Measurements from ENCODE around the gene NONO. TPM values are rescaled to one million over a fixed set of nuclear protein-coding genes. Genes with fewer than 3 reads are reported as not detected.
"Not testable (repeated sequence)": the region's sequence is repeated elsewhere in the genome, so short reads cannot be mapped to it uniquely, and the experiment has no call there.

NONO gene
- total RNA-seq, 2 donors from 2014 or later: 394 to 499 TPM

DNA sequence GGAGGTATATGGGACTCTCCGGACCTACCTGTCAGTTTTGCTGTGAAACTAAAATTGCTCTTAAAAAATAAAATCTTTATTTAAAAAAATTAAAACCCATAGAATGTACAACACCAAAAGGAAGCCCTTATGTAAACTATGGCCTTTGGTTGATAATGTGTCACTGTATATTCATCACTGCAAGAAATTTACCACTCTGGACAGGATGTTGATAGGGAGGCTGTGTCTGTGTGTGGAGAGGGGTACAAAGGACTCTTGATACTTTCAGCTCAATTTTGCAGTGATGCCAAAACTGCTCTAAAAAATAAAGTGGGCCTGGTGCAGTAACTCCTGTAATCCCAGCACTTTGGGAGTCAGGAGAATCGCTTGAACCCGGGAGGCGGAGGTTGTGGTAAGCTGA lies 26.6 kb upstream of the NONO start:
- ATAC-seq (replicated peaks): no peak
- H3K4me3 Mint-ChIP-seq: no peak overlapping the region

DNA sequence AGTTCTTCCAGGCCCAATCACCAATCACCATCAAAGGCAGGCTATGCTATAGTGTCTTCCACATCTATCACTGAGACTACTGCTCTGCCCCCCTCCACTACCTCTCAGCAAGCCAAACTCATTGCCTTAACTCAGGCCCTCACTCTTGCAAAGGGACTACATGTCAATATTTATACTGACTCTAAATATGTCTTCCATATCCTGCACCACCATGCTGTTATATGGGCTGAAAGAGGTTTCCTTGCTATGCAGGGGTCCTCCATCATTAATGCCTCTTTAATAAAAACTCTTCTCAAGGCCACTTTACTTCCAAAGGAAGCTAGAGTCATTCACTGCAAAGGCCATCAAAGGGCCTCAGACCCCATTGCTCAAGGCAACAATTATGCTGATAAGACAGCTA lies 14.8 kb upstream of the NONO start:
- H3K27me3 Mint-ChIP-seq; H3K27ac Mint-ChIP-seq; H3K36me3 Mint-ChIP-seq (ENCODE audit: low read depth); ATAC-seq (replicated peaks); H3K4me3 Mint-ChIP-seq; H3K9me3 Mint-ChIP-seq; H3K4me1 Mint-ChIP-seq: not testable (repeated sequence)

More for the DNA sequence above, 26.6 kb upstream of the NONO start:
- Mint-ChIP-seq H3K9me3 (no peaks in the 10 kb centered on the region), H3K36me3 (ENCODE audit: low read depth) (no peaks in the 10 kb centered on the region), H3K27me3 (no peaks in the 10 kb centered on the region), H3K4me1 (peaks cover 7% of the 10 kb centered on the region), H3K27ac (no peak overlapping the region)

DNA sequence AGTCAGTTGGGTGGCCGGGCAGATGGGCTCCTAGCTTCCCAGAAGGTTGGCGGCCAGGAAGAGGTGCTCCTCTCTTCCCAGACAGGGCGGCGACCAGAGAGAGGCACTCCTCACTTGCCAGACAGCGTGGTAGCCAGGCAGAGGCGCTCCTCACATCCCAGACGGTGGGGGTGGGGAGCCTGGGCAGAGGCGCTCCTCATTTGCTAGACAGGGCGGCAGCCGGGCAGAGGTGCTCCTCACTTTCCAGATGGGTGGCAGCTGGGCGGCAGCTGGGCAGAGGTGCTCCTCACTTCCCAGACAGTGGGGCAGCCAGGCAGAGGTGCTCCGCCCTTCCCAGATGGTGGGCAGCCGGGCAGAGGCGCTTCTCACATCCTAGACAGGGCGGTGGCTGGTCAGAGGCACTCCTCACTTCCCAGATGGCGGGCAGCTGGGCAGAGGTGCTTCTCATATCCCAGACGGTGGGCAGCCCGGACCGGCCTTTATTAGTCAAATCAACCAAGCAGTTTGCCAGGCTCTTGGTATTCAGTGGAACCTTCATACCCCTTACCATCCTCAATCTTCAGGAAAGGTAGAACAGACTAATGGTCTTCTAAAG lies 13.5 kb upstream of the NONO start:
- Mint-ChIP-seq H3K4me3 (no peak overlapping the region), H3K27me3 (no peaks in the 10 kb centered on the region), H3K4me1 (no peaks in the 10 kb centered on the region), H3K36me3 (ENCODE audit: low read depth) (no peaks in the 10 kb centered on the region), H3K27ac (no peak overlapping the region), H3K9me3 (no peaks in the 10 kb centered on the region)
- no peak for ATAC-seq (replicated peaks)

DNA sequence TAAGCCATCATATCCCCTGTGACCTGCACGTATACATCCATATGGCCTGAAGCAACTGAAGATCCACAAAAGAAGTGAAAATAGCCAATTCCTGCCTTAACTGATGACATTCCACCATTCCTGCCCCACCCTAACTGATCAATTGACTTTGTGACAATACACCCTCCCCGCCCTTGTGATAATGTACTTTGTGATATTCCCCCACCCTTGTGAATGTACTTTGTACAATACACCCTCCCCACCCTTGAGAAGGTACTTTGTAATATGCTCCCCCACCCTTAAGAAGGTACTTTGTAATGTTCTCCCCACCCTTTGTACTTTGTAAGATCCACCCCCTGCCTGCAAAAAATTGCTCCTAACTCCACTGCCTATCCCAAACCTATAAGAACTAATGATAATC lies 11.1 kb upstream of the NONO start:
- H3K27ac Mint-ChIP-seq, H3K4me1 Mint-ChIP-seq: not testable (repeated sequence)

DNA sequence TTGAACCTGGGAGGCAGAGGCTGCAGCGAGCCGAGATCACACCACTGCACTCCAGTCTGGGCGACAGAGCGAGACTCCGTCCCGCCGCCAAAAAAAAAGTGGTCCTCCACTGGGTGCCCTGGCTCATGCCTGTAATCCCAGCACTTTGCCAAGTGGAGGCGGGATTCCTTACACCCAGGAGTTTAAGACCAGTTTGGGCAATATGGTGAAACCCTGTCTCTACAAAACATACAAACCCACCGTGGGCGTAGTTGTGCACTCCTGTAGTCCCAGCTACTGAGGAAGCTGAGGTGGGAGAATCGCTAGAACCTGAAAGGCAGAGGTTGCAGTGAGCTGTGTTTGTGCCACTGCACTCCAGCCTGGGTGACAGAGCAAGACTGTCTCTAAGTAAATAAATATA lies 2.1 kb upstream of the NONO start:
- H3K9me3 Mint-ChIP-seq; H3K4me1 Mint-ChIP-seq; H3K4me3 Mint-ChIP-seq; ATAC-seq (replicated peaks); H3K27me3 Mint-ChIP-seq; H3K27ac Mint-ChIP-seq: not testable (repeated sequence)
- H3K36me3 Mint-ChIP-seq (ENCODE audit: low read depth): peaks cover 34% of the 10 kb centered on the region

More for the DNA sequence above, 11.1 kb upstream of the NONO start:
- ATAC-seq (replicated peaks); H3K4me3 Mint-ChIP-seq; H3K9me3 Mint-ChIP-seq; H3K36me3 Mint-ChIP-seq (ENCODE audit: low read depth); H3K27me3 Mint-ChIP-seq: not testable (repeated sequence)

DNA sequence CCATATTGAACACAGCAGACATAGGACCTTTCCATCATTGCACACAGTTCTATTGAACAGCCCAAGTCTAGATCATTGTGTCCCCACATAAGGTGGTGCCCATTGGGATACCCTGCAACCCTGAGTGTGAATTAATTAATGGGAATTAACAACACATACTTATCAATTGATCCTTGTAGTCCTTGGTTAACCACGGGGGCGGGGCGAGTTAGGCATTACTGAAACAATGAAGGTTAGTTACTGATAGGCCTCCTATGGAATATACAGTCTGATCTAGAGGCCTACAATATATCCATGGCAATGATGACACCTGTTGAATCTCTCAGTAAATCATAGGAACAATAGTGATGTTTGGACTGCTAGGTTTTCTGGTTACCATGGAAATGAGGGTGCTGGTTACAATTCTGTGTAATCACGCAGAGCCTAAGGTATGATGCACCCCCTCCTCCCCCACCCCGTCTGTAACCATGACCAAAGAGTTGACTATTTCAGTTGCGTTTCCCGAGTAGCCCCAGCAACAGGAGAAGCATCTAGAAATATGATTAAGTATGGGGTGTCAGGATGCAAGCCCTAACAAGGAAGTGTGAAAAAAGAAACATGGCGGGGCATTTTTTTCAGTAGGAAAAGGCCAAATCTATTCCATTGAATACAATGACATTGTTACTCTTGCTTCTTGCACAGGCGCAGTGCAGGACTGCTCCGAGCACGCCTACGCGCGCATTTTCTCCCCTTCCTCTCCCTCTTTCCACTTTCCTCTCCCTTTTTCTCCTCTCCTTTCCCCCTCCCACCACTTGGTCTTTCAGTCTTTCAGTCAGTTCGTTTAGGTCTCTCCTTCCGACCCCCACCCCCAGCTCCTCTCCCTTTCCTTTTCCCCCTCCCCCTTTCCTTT lies 677 bp upstream of the NONO start:
- H3K9me3 Mint-ChIP-seq: no peaks in the 10 kb centered on the region
- H3K4me1 Mint-ChIP-seq: no peaks in the 10 kb centered on the region
- peaks cover 48% of the 10 kb centered on the region for H3K36me3 Mint-ChIP-seq (ENCODE audit: low read depth)
- peak overlapping the region; percentile 100 for H3K27ac Mint-ChIP-seq
- H3K4me3 Mint-ChIP-seq: peak overlapping the region; percentile 93
- peak; percentile 72 for ATAC-seq (replicated peaks)
- no peaks in the 10 kb centered on the region for H3K27me3 Mint-ChIP-seq

DNA sequence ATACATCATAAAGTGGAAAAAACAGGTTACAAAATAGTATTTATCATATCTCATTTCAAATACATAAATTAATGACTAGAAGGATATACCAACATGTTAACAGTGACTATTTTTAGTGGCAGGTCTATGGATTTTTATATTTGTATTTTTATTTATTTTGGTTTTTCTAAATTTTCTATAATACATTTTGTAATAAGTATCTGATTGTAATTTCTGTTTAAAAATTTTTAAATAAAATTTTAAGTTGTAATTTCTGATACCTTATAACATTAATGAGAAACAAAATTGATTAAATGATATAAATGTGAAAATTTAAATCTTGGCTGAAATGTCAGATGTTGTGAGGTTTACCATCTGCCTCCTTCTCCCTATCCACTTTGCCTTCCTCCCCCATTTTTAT lies 2.5 kb downstream of the NONO start:
- Mint-ChIP-seq H3K4me3 (peak overlapping the region; percentile 93), H3K36me3 (ENCODE audit: low read depth) (peaks cover 76% of the 10 kb centered on the region), H3K27me3 (no peaks in the 10 kb centered on the region), H3K4me1 (peaks cover 4% of the 10 kb centered on the region), H3K27ac (peak overlapping the region; percentile 66), H3K9me3 (no peaks in the 10 kb centered on the region)
- no peak for ATAC-seq (replicated peaks)

DNA sequence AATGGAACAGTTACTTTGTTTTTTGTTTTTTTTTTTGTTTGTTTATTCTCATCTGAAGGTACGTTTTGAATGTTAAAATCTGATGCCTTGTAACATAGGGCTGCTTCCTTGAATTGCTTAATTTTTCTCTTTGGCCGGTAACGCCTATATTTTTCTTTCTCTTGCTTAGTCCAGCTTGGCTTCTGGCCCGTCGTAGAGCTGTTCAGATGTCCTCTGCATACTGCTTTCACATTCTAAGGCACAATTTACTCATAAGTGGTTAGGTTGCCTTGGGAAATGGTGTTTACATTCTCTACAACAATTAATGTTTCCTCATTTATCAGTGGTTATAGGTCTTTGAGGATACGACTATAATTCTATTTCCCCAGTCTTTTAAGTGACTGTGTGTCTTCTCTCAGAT lies 7.9 kb downstream of the NONO start:
- H3K4me1 Mint-ChIP-seq: peaks cover 4% of the 10 kb centered on the region
- no peak for ATAC-seq (replicated peaks)
- H3K4me3 Mint-ChIP-seq: no peak overlapping the region
- H3K9me3 Mint-ChIP-seq: no peaks in the 10 kb centered on the region
- H3K27me3 Mint-ChIP-seq: no peaks in the 10 kb centered on the region
- no peak overlapping the region for H3K27ac Mint-ChIP-seq
- H3K36me3 Mint-ChIP-seq (ENCODE audit: low read depth): peaks cover 94% of the 10 kb centered on the region

DNA sequence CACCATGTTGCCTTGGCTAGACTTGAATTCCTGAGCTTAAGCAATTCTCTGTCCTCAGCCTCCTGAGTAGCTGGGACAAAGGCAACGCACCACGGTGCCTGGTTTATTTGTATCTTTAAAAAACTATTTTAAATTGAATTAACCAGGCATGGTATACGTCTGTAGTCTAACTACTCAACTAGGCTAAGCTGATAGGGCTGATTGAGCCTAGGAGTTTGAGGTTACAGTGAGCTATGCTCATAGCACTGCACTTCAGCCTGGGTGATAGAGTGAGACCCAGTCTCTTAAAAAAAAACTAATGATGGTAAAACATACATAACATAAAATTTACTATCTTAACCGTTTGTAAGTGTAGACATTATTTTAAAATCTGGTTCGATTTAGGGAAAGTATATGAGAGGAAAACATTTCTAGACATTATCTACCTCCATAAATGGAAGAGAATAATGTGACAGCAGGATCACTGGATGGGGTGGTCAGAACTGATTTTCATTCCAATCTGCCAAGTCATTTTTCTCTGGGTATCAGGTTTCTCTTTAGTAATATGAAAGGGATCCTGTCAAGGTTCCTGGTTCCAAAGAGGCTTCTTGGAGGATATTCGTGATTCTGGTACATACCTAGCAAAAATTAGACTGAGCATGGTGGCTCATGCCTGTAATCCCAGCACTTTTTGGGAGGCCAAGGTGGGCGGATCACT lies 9.4 kb downstream of the NONO start:
- Mint-ChIP-seq H3K4me1 (peaks cover 4% of the 10 kb centered on the region), H3K27ac (no peak overlapping the region), H3K9me3 (no peaks in the 10 kb centered on the region), H3K4me3 (no peak overlapping the region), H3K27me3 (no peaks in the 10 kb centered on the region), H3K36me3 (ENCODE audit: low read depth) (peaks cover 94% of the 10 kb centered on the region)
- no peak for ATAC-seq (replicated peaks)

DNA sequence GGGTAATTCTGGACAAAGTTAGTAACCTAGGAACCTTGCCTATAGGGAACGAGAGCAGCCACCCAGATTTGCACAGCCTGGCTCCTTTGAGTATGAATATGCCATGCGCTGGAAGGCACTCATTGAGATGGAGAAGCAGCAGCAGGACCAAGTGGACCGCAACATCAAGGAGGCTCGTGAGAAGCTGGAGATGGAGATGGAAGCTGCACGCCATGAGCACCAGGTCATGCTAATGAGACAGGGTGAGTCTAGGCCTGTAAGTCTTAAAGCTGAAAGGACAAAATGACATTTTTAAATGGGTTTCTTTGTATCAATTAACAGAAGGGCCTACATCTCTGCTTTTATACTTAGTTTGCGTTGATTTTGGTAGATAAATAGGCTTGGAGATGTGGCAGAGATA lies 13.4 kb downstream of the NONO start:
- no peak overlapping the region for H3K4me3 Mint-ChIP-seq
- no peak overlapping the region for H3K27ac Mint-ChIP-seq
- H3K9me3 Mint-ChIP-seq: no peaks in the 10 kb centered on the region
- no peaks in the 10 kb centered on the region for H3K4me1 Mint-ChIP-seq
- no peaks in the 10 kb centered on the region for H3K27me3 Mint-ChIP-seq
- peaks cover 97% of the 10 kb centered on the region for H3K36me3 Mint-ChIP-seq (ENCODE audit: low read depth)
- ATAC-seq (replicated peaks): no peak

DNA sequence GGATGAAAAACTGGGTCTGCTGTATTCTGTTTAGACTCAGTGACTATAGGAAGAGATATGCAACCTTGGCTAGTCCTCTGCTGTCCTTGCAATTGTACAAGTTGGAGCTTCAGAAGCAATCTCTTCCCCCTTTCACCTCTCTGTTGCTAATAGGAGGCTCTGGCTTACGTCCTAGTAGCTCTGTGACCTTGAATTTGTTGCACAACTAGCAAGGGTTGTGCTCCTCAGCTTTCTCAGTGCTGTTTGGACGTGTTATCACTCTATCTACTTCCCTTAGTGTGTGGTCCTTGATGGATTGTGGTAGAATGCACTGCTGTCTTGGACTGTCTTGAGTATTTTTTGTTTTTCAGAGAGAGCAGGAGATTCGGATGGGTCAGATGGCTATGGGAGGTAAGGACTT lies 14.7 kb downstream of the NONO start:
- Mint-ChIP-seq H3K36me3 (ENCODE audit: low read depth) (peaks cover 97% of the 10 kb centered on the region), H3K4me1 (peaks cover 6% of the 10 kb centered on the region), H3K4me3 (no peak overlapping the region), H3K27ac (no peak overlapping the region), H3K9me3 (no peaks in the 10 kb centered on the region), H3K27me3 (no peaks in the 10 kb centered on the region)
- ATAC-seq (replicated peaks): no peak

DNA sequence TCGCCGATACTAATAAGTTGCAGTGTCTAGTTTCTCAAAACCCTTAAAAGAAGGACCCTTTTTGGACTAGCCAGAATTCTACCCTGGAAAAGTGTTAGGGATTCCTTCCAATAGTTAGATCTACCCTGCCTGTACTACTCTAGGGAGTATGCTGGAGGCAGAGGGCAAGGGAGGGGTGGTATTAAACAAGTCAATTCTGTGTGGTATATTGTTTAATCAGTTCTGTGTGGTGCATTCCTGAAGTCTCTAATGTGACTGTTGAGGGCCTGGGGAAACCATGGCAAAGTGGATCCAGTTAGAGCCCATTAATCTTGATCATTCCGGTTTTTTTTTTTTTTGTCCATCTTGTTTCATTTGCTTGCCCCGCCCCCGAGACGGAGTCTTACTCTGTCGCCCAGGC lies 16.6 kb downstream of the NONO start:
- not testable (repeated sequence) for H3K27ac Mint-ChIP-seq, H3K27me3 Mint-ChIP-seq

DNA sequence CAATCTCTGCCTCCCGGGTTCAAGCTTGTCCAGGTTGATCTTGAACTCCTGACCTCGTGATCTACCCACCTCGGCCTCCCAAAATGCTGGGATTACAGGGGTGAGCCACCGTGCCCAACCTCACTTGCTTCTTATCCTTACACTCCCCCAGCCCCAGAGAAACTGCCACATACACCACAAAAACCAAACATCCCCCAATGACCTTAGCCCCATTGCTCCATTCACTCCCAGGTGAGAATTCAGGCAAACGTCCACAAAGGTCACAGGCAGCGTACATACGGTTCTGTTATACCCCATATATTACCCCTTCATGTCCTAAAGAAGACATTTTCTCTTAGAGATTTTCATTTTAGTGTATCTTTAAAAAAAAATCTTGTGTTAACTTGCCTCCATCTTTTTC lies 17.1 kb downstream of the NONO start:
- H3K36me3 Mint-ChIP-seq (ENCODE audit: low read depth): peaks cover 94% of the 10 kb centered on the region
- not testable (repeated sequence) for H3K4me1 Mint-ChIP-seq; H3K4me3 Mint-ChIP-seq; H3K9me3 Mint-ChIP-seq; H3K27me3 Mint-ChIP-seq; H3K27ac Mint-ChIP-seq; ATAC-seq (replicated peaks)

More for the DNA sequence above, 16.6 kb downstream of the NONO start:
- not testable (repeated sequence) for H3K4me1 Mint-ChIP-seq; H3K9me3 Mint-ChIP-seq; ATAC-seq (replicated peaks); H3K4me3 Mint-ChIP-seq
- peaks cover 94% of the 10 kb centered on the region for H3K36me3 Mint-ChIP-seq (ENCODE audit: low read depth)

DNA sequence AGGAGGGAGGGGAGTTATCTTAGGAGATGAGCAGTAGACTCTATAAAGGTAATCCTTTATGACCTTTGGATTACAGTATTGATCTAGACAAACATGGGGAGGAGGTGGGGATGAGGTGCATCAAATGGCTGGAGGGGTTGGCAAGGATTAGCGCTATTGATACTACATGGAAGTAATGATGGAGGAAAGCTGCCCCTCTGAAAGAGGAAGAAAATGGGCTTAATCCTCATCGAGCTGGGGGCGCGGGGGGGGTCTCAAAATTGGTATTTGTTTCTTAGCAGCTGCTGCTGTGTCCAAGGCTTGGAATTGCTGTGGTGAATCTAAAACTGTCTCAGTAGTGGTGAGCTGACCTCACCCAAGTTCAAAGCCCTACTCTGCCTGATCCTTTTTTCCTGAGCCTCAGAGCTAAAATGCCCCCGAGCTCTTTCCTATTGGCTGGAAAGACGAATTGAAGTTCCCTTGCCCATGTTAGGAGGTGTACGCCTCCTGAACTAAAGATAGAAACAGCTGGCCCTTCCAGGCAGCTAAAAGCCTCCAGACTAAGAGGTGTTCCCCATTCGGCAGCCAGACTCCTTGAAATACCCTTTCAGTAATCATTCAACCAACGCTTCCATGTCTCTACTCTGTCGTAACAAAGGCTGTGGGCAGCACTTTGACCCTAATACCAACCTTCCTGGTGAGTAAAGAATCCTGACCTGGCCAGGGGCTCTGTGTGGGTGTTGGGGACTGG lies 17.9 kb downstream of the NONO start, which contains the start of gene ITGB1BP2:
Gene ITGB1BP2, plus strand, starts transcription at position 556 of the 730 bp plus-strand sequence. Its CDS starts 57 bp downstream, at position 613.
- Mint-ChIP-seq H3K4me3 (no peak within 1 kb of the TSS), H3K27ac (peak within 1 kb of the TSS; percentile 51), H3K9me3 (no peaks in the 10 kb centered on the region), H3K4me1 (peaks cover 6% of the 10 kb centered on the region), H3K36me3 (ENCODE audit: low read depth) (peaks cover 86% of the 10 kb centered on the region), H3K27me3 (no peaks in the 10 kb centered on the region)
- ATAC-seq (replicated peaks): no peak
